Measurements from ENCODE around the gene BTBD2.

The BTBD2 gene

GRCh38 chr19:2015608-2015950 lies at the start of gene BTBD2:
TSS of gene BTBD2 (minus strand) at chr19:2015714. CDS start at chr19:2015703, 11 bp downstream.
- peak within 1 kb of the TSS; percentile 70 for H3K4me3 Mint-ChIP-seq
- intact Hi-C loops (cut with micrococcal nuclease), result loop anchor here (5.0 to 10.0 kb wide), 3 partner anchors 37 to 137 kb away; partner anchors contain the start of genes ABHD17A, AP3D1 and MKNK2
- H3K4me1 Mint-ChIP-seq (ENCODE audit: low read depth), result peaks cover 49% of the 10 kb centered on the region
- peak within 1 kb of the TSS; percentile 52 for H3K27ac Mint-ChIP-seq
- H3K9me3 Mint-ChIP-seq, result no peaks in the 10 kb centered on the region
- H3K27me3 Mint-ChIP-seq, result no peaks in the 10 kb centered on the region
- peaks cover 20% of the 10 kb centered on the region for H3K36me3 Mint-ChIP-seq (ENCODE audit: low read depth)

DNA sequence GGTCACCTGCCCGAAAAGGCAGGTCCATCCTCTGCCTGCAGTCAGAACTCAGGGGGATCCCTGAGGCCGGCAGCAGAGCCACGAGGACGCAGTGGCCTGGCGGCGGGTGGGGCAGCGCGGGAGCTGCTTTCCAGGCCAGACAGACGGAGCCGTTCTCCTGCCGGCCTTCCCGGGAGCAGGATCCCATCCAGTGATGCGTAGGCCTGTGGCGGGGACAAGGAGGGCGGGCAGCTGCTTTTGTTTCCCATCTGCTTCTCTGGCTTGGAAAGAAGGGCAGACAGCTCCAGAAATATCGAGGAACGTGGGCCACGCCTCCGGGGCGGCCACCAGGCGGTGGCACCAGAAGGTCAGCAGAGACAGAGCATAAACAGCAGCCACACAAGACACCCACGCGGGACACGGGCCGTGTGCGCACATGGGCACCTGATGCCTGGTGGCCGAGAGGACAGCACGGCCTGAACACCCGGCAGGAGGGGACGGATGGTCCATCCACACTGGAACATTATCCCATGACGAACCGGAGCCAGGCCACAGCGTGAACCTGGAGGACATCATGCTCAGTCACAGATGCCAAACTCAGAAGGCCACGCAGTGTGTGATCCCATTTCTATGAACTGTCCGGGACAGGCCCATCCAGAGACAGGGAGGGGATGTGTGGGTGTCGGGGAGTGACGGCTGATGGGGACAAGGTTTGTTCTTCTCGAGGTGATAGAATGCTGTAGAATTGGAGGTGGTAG lies 49.4 kb upstream of the BTBD2 start:
- no peak overlapping the region for H3K4me3 Mint-ChIP-seq
- peaks cover 41% of the 10 kb centered on the region for H3K4me1 Mint-ChIP-seq (ENCODE audit: low read depth)
- intact Hi-C loops (cut with micrococcal nuclease), result no loop called here
- H3K9me3 Mint-ChIP-seq, result no peaks in the 10 kb centered on the region
- peaks cover 6% of the 10 kb centered on the region for H3K36me3 Mint-ChIP-seq (ENCODE audit: low read depth)
- no peaks in the 10 kb centered on the region for H3K27me3 Mint-ChIP-seq
- peak overlapping the region; percentile 45 for H3K27ac Mint-ChIP-seq

DNA sequence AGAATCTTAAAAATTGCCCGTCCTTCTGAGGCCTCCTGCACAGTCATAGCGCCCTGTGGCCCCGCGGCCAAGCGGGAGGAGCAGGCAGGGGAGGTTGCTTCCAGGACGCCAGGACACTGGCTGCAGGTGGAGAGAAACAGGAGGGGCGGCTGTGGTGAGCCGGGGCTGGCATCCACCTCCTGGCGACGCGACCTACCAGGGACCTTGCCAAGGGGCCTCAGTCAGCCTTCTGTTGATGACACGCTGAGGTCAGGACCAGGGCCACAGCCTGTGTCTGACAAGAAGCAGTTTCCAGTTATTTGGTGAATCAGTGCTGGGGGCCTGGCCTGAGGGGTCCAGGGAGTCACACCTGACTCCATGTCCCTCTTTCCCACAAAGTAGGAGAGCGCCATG lies 48.9 kb upstream of the BTBD2 start:
- Mint-ChIP-seq H3K4me3 (no peak overlapping the region), H3K27ac (peak overlapping the region; percentile 45), H3K36me3 (ENCODE audit: low read depth) (peaks cover 6% of the 10 kb centered on the region), H3K27me3 (no peaks in the 10 kb centered on the region), H3K9me3 (no peaks in the 10 kb centered on the region), H3K4me1 (ENCODE audit: low read depth) (peaks cover 38% of the 10 kb centered on the region)
- intact Hi-C loops (cut with micrococcal nuclease), result no loop called here

DNA sequence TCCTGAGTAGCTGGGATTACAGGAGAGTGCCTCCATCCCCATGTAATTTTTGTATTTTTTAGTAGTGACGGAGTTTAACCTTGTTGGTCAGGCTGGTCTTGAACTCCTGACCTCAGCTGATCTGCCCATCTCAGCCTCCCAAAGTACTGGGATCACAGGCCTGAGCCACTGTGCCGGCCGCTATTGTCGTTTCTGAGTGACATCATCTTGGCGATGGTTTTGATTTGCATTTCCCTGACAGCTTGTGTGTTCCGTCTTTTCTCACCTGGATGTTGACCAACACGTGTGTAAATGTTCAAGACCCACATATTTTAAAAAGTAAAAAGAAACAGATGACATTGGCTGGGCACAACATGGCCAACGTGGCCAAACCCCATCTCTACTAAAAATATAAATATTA lies 48.3 kb upstream of the BTBD2 start:
- intact Hi-C loops (cut with micrococcal nuclease), result no loop called here
- H3K27ac Mint-ChIP-seq, result no peak overlapping the region

DNA sequence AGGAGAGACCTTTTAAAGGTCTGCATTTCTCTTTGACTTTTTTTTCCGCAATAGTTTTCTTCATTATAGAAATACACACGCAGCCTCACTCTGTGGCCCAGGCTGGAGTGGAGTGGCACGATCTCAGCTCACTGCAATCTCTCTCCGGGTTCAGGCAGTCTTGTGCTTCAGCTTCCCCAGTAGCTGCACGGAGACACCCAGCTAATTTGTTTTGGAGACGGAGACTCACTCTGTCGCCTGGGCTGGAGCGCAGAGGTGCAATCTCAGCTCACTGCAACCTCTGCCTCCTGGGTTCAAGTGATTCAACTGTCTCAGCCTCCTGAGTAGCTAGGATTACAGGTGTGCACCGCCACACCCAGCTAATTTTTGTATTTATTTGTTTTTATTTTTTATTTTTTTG lies 47.3 kb upstream of the BTBD2 start:
- Mint-ChIP-seq H3K4me1 (ENCODE audit: low read depth) (peaks cover 46% of the 10 kb centered on the region), H3K36me3 (ENCODE audit: low read depth) (peaks cover 6% of the 10 kb centered on the region), H3K27ac (peak overlapping the region; percentile 91), H3K4me3 (peak overlapping the region; percentile 81), H3K9me3 (no peaks in the 10 kb centered on the region), H3K27me3 (no peaks in the 10 kb centered on the region)
- intact Hi-C loops (cut with micrococcal nuclease), result no loop called here

More for the DNA sequence above, 48.3 kb upstream of the BTBD2 start:
- Mint-ChIP-seq H3K36me3 (ENCODE audit: low read depth) (peaks cover 6% of the 10 kb centered on the region), H3K9me3 (no peaks in the 10 kb centered on the region), H3K27me3 (no peaks in the 10 kb centered on the region), H3K4me3 (no peak overlapping the region), H3K4me1 (ENCODE audit: low read depth) (peaks cover 38% of the 10 kb centered on the region)

GRCh38 chr19:2062389-2062729 lies 46.8 kb upstream of the BTBD2 start:
- Mint-ChIP-seq H3K4me1 (ENCODE audit: low read depth) (peaks cover 49% of the 10 kb centered on the region), H3K27ac (peak overlapping the region; percentile 91), H3K9me3 (no peaks in the 10 kb centered on the region), H3K4me3 (peak overlapping the region; percentile 81), H3K27me3 (no peaks in the 10 kb centered on the region), H3K36me3 (ENCODE audit: low read depth) (peaks cover 6% of the 10 kb centered on the region)
- intact Hi-C loops (cut with micrococcal nuclease), result no loop called here

- Mint-ChIP-seq H3K27ac (peak overlapping the region; percentile 91), H3K4me3 (peak overlapping the region; percentile 81), H3K9me3 (no peaks in the 10 kb centered on the region), H3K27me3 (no peaks in the 10 kb centered on the region), H3K36me3 (ENCODE audit: low read depth) (peaks cover 6% of the 10 kb centered on the region), H3K4me1 (ENCODE audit: low read depth) (peaks cover 55% of the 10 kb centered on the region)
- intact Hi-C loops (cut with micrococcal nuclease), result loop anchor here (1.0 kb wide), 1 partner anchor 10 kb away; the partner anchor contains the start of gene MKNK2
Observed at GRCh38 chr19:2061495-2062388, 46.2 kb upstream of the BTBD2 start.

- H3K27me3 Mint-ChIP-seq, result no peaks in the 10 kb centered on the region
- H3K9me3 Mint-ChIP-seq, result no peaks in the 10 kb centered on the region
- peaks cover 6% of the 10 kb centered on the region for H3K36me3 Mint-ChIP-seq (ENCODE audit: low read depth)
- H3K27ac Mint-ChIP-seq, result peak overlapping the region; percentile 91
- peak overlapping the region; percentile 81 for H3K4me3 Mint-ChIP-seq
- intact Hi-C loops (cut with micrococcal nuclease), result loop anchor here (1.0 kb wide), 1 partner anchor 10 kb away; the partner anchor contains the start of gene MKNK2
- peaks cover 61% of the 10 kb centered on the region for H3K4me1 Mint-ChIP-seq (ENCODE audit: low read depth)
Observed at GRCh38 chr19:2060884-2061494, 45.5 kb upstream of the BTBD2 start.

- Mint-ChIP-seq H3K27me3 (no peaks in the 10 kb centered on the region), H3K9me3 (no peaks in the 10 kb centered on the region), H3K27ac (peak overlapping the region; percentile 91), H3K36me3 (ENCODE audit: low read depth) (peaks cover 6% of the 10 kb centered on the region), H3K4me3 (peak overlapping the region; percentile 77), H3K4me1 (ENCODE audit: low read depth) (peaks cover 67% of the 10 kb centered on the region)
- intact Hi-C loops (cut with micrococcal nuclease), result no loop called here
Observed at GRCh38 chr19:2059422-2060201, 44.1 kb upstream of the BTBD2 start.

GRCh38 chr19:2058570-2059421 lies 43.3 kb upstream of the BTBD2 start:
- Mint-ChIP-seq H3K27ac (peak overlapping the region; percentile 65), H3K9me3 (no peaks in the 10 kb centered on the region), H3K4me3 (no peak overlapping the region), H3K36me3 (ENCODE audit: low read depth) (peaks cover 6% of the 10 kb centered on the region), H3K4me1 (ENCODE audit: low read depth) (peaks cover 64% of the 10 kb centered on the region), H3K27me3 (no peaks in the 10 kb centered on the region)
- intact Hi-C loops (cut with micrococcal nuclease), result no loop called here

DNA sequence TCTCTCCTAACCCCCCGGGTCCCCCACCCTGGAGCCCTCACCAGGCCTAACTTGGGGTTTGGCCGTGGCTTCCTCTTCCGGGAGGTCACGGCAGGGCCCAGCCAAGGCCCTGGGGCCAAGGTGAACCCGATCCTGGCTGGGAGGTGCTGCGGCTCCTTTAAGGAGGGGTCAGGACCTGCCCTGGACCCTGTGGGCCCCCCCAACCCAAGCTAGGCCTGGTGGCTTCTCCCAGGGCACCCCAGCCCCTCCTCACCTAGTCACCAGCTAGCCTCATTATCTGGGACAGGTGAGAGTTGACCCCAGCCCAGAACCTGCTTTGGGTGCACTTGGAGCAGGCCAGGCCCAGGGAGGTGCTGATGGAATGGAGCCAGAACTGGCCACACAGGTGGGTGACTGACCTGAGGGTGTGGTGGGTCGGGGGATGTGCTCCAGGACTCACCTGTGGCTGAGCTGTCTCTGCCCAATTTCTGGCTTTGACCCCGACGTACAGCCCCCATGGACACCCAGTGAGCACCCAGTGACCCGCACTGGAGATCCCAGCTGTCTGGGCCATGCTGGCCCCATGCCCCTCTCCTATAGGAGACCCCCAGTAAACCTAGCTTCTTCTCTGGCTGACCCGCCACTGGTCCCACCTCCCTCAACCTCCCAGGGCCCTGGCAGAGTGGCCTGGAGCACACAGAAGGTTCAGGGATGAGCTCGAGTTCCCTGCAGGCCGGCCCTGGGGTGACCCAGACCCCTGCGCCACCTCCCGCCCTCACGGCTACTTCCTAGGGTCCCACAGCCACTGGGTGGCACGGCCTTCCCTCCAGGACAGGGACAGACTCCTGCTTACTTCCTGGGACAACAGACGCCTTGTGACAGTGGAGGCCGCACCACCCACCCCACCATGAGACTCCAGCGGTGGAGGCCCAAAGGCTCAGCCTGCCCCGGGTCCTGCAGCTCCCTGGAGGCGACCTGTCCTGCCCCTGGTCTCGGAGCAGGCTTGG lies 42.3 kb upstream of the BTBD2 start:
- intact Hi-C loops (cut with micrococcal nuclease), result no loop called here
- Mint-ChIP-seq H3K4me1 (ENCODE audit: low read depth) (peaks cover 63% of the 10 kb centered on the region), H3K27ac (peak overlapping the region; percentile 65), H3K4me3 (no peak overlapping the region), H3K36me3 (ENCODE audit: low read depth) (peaks cover 6% of the 10 kb centered on the region), H3K27me3 (no peaks in the 10 kb centered on the region), H3K9me3 (no peaks in the 10 kb centered on the region)

- Mint-ChIP-seq H3K27ac (no peak overlapping the region), H3K4me1 (ENCODE audit: low read depth) (peaks cover 59% of the 10 kb centered on the region)
Observed at GRCh38 chr19:2056837-2057192, 41.3 kb upstream of the BTBD2 start.

More at GRCh38 chr19:2056837-2057192, 41.3 kb upstream of the BTBD2 start:
- H3K36me3 Mint-ChIP-seq (ENCODE audit: low read depth), result peaks cover 6% of the 10 kb centered on the region
- H3K9me3 Mint-ChIP-seq, result no peaks in the 10 kb centered on the region
- H3K4me3 Mint-ChIP-seq, result no peak overlapping the region
- H3K27me3 Mint-ChIP-seq, result no peaks in the 10 kb centered on the region
- intact Hi-C loops (cut with micrococcal nuclease), result no loop called here
